Measurements from ENCODE around the gene FOXO6.
A peak's percentile ranks its signal among the peaks of the same experiment; 100 is the strongest.

Gene FOXO6

DNA sequence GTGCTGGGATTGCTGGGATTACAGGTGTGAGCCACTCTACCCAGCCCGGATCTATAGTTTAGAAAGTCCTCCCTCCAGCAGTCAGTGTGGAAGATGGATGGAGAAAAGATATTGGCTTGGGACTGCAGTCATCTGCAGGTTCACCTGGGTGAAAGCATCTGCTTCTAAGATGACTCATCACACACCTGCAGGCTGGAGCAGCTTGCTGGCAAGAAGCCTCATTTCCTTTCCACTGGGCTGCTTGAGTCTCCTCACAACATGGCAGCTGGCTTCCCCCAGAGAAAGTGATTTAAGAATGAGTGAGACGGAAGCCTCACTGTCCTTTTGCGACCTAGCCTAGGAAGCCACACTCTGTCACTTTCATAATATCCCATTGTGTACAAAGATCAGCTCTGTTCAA lies 50.0 kb downstream of the FOXO6 start:
- DNase-seq: no peak

DNA sequence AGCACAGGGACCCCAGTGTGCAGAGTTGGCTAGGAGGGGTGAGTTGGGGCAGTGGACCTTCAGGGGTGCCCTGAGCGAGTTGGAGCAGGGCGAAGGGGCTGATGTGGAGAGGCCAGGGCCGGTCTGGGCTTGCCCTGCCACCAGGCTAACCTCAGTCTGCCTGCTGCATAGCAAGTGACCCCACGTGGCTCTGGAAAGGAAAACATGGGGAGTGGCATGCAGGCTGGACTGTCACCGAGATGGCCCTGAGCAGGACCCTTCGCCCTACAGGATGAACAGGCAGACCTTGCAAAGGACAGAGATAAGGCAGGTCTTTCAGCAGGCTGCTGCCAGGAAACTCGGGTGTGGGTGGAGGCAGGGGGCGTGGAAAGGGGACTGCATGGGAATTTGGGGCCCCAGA lies 51.5 kb downstream of the FOXO6 start:
- DNase-seq: no peak

DNA sequence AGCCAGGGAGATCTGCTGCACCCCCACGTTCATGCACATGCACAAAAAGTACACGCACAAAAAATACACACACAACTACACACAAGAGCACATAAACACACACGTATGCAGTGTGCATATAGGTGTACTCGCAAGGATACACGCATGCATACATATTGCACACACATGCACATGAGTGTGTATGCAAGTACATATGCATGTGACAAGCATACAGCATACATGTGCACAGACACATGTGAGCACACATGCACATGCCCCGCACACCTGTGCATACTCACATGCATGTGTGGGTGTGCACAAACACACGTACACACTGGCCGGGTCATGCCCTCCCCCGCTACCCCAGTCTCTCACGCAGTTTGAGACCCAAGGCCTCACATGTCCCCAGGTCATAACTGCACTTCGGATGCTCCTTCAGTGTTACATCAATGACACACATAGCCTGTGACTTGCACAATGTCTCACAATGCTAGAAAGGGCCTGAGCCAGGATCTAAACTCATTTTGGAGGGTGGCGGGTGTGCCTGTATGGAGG lies 52.6 kb downstream of the FOXO6 start:
- DNase-seq: no peak

DNA sequence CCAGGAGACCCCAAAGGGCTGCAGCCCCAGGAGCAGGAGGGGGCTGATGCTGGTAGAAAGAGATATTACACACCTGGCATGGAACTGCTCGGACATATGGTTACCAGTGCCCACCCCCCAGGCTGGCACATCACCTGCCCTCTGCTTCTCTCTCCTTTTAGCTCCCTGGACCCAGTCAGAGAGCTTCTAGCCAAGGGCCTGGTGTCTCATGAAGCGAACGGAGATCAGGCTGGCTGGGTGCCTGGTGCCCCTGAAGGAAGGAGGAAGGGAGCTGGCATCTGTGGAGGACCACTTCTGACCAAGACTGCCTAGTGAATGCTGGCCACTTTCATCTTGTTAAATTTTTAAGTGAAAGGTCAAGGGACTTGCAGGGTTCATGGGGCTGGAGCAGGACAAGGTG lies 53.1 kb downstream of the FOXO6 start:
- DNase-seq: no peak

DNA sequence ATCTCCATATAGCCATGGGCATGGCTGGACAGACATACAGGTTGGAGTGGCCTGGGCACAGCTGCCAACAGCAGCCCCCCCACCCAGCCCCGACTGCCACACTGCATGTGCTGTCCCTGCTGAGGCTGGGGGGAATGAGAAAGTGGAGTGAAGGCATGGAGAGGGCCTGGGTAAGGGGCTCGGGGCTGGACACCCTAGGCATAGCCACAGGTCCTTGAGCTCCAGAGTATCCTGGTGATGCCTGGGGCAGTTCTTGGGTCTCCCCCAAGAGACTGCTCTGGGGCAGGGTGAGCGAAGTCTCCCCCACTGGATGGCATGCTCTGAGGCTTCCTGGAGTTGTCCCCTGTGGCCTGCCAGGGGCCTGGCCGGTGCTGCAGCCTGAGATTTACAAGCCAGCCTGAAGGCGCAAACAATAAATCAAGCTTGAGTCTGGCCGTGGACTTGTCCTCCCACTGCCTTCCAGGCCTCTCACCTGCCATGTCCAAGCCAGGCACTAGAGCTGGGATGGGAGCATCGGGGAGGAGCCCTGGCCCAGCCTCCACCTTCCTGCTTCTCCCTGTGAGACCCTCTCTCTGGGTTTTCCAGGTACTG lies 53.6 kb downstream of the FOXO6 start:
- DNase-seq: no peak

DNA sequence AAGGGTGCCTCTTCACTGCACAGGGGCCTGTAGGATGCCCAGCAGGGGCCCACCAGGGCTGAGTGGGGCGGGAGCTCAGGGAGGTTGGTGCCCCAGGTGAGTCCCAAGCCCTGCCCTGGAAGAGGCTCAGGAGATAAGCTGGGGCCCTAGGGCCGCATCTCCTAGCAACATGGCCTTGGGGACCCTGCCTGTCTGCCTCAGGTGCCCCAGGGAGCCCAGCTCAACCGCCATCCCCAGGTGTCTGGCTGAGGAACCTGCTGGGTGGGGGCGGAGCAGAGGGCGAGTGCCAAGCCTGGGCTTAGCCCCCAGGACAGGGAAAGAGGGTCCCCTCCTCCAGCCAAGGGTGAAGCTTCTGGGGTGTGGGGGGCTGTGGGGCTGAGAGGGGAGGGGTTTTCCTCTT lies 54.8 kb downstream of the FOXO6 start:
- no peak for DNase-seq

DNA sequence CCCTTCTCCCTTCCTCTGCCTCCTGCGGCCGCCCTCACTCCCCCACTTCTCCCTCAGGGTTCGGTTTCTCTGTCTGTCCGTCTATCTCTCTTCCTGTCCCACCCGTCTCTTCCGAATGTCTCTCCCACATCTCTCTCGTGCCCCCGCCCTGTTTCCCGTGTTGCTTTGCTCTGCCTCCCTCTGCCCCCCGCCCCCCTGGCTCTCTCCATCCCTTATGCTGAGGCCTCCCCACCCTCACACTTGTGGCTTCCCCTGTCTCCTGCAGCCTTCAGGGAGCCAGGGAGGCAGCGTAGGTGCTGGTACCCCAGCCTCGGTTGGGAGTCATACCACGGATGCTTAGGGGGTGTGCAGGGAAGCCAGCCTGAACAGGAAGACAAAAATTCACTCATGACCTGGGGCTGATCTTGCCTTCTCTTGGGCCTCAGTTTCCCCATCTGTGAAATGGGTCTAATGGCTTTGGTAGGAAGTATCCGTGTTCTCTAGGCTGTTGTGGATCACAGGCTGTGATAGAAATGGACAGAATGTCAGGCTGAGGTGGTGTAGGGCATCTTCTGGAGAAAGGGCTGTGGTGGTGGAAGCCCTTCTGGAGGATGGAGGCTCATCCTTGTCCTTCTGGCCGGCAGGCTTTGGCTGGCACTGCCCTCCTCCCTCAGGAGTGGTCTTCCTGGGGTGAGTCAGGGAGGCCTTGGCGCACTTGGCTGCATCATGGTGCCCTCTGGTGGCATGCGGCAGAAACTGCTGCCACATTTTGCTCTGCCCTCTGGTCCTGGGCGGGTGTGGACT lies 55.5 kb downstream of the FOXO6 start:
- peak; percentile 67 to 70 for DNase-seq

DNA sequence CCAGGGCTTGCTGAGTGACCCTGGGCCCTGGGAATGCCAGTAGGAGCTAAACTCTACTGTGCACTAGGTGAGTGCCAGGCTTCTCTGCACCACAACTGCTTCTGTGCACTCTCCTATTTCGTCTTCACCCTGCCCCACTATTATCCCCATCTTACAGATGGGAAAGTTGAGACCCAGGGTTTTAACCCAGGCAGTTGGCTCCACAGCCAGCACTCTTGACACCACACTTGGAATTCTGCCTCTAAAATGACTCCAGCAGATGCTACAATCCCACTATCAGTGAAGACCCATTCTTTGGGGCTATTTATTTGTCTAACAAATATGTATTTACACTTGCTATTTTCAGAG lies 56.1 kb downstream of the FOXO6 start:
- DNase-seq: no peak

DNA sequence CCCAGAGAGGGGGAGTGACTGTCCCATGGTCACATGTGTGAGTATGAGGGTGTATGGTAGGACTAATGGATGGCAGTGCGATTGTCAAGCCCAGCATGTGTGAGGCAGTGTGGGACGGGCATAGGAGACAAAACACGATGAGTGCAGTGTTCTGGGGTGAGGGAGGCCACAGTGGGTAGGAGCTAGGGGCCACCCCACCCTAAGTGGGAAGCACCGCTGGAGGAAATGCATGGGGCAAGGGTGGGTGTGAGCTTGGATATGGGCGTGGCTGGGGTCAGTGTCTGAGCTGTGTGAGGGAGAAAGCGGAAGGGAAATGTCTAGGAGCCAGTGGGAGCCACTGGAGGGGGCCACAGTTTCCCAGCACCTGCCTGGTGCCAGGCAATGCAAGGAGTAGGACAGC lies 56.5 kb downstream of the FOXO6 start:
- no peak for DNase-seq

DNA sequence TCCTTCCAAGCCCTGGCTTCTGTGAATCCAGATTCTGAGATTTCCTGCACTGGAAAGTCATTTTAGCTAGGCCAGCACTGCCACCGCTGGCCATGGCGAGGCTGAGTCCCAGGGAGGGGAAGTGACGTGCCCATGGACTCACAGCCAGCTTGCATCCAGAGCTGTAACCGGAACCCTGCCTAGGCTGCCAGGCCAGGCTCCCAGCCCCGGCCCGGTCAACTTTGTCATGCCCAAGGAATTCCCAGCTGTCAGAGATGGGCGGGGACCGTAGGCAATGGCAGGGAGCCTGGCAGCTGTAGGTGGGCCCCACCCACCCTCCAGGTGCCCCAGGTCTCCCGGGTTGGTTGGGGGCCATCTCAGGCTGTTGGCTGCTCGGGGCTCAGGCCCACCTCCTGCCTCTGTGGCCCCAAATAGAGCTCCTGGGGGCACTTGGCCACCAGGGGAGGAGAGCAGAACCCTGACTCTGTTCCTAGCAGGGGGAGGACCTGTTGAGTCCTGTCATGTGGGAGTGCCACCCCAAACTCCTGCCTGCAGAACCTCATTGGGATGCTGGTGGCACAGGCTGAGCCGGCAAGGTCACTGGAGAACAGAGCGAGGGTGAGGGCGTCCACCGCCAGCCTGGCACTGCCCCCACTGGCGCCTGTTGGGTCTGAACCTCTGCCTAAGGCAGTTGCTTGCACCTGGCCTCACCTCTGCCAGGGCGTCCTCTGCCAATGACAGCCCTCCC lies 57.8 kb downstream of the FOXO6 start:
- DNase-seq: no peak

DNA sequence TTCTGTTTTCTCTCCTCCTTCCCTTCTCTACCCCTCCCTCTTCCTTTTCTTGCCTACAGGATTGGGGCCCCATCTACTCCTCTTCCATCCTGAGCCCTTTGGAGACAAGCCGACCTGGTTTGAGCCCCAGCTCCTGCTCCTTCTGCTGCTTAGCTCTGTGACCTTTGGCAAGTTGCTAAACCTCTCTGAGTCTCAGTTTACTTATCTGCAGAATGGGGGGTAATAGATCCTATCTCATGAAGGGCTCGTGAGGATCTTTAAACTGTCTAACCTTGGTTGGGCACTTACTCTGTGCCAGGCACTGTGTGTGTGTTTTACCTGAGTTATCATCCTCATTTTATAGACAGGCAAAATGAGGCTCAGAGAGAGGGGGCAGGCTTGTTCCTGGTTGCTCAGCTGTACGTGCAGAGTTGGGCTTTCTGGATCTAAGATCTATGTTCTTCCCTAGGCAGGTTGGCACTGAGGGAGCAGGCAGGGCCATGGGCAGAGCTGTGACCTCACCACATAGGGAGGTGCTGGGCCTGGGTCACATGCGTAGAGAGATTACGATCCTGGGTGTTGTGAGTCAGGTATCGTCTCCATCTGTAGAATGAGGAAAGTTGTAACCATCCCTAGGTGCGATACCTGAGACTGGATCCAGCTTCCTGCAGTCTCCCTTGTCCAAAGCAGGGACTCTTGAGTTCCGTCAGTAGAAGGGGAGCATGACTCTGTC lies 58.5 kb downstream of the FOXO6 start:
- no peak for DNase-seq

DNA sequence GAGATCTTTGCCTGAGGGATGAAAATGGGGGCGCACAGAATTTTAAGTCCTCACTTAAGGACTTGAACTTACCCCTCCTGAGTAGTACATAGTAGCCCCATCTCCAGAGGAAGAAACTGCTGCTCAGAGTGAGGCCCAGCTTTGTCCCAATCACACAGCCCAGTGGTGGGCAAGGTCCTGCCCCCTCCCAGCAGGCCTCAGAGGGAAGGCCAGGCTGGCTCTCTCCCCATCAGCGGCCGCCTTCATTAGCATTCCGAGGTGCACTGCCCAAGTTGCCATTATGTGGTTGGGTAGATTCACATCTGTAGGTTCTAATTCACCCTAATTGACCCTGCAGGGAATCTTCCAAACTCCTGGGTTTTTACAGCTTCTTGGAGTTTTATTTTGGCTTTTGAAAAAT lies 59.1 kb downstream of the FOXO6 start:
- DNase-seq: no peak

DNA sequence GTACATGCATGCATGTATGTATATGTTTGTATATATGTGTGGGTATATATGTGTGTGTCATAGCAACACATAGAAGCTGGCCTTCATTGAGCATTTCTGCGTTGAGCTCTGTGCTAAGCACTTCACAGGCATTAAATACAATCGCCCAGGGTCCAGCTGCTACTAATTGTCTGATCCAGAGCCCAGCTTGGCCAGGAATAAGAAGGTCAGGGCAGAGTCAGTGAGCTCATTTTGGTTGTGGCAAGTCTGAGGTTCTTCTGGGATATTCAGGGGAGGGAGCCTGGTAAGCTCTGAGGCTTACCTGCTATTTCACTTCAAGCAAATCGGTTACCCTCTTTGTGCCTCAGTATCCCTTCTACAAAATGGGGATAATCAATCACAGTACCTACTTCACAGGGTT lies 59.6 kb downstream of the FOXO6 start:
- DNase-seq: no peak

DNA sequence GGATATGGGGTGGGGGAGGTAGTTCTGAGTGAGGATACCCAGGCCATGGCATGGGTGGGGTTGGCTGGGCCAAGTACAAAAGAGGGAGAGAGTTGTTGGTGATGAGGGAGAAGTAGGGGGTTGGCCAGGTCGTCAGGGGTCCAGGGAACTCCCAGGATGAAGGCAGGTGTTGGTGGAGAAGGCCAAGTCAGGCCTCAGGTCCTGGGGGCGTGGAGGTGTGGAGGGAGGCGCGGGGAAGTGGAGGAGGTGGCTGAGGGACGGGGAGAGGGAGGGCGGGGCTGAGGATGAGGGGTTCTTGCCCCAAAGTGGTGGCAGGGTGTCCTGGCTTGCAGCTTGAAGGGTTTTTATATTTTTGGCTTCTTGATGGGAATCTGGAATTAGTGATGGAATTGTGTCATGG lies 61.1 kb downstream of the FOXO6 start:
- no peak for DNase-seq

DNA sequence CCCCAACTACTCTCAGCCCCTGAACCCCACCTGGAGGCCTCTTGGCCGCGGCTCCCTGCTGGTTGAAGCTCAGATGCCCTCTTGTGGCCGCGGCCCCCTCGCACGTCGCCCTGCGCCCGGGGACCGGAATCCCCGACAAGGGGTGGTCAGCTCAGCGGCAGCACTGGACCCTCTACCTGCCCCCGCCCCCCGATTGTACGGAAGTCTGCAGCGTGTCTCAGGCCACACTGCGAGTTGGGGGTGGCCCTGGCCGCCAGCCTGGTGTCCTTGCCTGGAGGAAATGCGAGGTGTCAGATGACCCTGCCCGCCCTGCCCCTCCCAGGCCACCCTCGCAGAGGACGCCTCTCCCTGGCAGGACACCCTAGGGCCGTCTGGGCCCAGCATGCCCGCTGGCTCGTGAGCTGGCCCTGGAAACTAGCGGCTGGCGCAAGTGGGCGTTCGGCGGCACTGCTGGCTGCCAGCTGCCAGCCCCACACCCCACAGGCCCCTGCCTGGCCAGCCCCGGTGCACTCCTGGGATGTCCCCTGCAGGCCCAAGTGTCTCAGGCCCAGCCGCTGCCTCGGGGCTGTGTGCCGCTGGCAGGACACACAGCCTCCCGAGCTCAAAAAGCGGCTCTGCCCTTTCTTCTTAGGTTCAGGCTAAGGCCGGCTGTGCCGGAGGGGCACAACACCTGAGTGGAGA lies 62.4 kb downstream of the FOXO6 start:
- no peak for DNase-seq

DNA sequence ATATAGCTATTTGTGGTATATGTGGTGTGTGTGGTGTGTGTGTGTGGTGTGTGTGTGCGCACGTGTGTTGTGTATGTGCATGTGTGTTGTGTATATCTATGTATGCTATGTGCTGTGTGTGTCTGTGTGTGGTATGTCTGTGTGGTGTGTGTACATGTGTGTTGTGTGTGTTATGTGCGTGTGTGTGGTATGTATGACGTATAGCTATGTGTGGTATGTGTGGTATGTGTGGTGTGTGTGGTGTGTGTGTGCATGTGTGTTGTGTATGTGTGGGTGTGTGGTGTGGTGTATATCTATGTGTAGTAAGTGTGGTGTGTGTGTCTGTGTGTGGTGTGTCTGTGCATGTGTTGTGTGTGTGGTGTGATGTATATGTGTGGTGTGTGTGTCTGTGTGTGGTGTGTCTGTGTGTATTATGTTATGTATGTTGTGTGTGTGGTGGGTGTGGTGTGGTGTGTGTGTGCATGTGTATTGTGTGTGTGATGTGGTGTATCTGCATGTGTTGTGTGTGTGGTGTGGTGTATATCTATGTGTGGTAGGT lies 63.4 kb downstream of the FOXO6 start:
- no peak for DNase-seq

DNA sequence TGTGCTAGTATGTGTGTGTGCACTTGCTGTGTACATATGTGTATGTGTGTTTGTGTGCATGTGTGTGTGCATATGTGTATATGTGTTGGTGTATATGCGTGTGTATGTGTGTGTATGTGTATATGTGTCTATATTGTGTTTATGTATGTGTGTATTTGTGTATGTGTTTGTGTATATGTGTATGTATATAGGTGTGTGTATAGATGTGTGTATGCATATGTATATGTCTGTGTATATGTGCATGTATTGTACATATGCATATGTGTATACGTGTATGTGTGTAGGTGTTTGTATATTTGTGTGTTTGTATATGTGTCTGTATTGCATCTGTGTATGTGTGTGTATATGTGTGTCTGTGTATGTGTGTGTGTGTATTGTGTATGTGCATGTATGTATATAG lies 64.1 kb downstream of the FOXO6 start:
- DNase-seq: no peak

DNA sequence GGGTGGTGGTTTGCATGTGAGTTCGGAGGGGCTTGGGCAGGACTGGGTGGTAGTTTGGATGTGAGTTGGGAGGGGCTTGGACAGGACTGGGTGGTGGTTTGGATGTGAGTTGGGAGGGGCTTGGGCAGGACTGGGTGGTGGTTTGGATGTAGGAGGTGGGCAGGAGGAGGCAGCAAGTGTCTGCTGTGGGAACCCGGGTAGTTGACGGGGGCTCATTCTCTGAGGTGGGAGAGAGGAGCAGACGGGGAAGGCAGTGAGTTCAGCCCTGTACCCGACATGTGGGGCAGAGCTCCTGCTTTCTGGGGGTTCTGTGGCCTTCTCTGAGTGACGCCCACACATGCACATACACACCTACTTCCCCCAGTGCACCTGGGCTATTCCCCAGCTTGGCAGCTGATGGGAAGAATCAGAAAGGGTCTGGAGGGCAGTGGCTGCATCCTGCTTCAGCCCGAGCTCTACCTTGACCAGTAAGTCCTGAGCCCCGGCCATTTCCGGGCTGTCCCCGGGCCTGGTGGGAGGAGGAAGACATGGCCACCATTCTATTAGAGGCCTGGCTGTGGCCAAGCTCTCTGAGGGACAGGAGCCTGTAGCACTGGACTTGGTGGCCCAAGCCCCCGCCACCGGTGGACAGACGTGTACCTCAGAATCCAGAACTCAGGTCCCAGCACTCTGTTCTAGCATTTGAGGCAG lies 65.1 kb downstream of the FOXO6 start:
- no peak for DNase-seq

DNA sequence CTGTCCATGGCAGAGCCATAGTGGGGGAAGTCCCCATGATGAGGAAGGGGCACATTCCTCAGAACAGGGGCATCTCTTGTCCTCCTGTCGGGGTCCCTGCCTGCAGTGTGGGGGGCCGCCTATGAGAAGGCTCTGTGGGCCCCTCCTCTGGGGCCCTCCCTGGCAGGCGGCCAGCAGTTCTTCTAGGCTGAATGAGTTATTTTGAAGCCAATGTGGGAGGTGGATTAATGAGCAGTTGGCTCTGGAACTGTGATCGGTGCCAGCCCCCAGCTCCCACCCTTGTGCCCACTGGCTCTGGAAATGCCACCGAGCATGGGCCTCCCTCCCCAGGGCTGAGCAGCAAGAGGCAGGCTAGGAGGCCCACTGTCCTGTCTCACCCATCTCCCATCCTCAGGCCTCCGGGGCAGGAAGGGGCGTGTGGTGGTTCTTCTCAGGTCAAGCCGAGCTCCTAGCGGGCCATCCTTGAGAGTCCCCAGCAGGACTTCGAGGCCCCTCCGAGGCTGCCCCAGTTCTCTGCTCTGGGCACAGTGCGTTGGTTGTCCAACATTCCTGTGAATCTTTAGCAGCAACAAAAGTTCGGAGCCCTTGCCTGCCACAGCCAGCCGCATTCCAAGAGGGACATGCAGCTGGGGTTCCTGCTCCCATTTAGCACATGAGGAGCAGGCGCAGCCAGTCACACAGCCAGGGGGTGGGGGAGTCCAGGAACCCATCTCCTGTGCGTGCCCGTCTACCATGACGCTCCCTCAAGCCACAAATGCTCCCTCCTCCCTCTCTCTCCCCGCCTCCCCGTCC lies 66.1 kb downstream of the FOXO6 start:
- no peak for DNase-seq

DNA sequence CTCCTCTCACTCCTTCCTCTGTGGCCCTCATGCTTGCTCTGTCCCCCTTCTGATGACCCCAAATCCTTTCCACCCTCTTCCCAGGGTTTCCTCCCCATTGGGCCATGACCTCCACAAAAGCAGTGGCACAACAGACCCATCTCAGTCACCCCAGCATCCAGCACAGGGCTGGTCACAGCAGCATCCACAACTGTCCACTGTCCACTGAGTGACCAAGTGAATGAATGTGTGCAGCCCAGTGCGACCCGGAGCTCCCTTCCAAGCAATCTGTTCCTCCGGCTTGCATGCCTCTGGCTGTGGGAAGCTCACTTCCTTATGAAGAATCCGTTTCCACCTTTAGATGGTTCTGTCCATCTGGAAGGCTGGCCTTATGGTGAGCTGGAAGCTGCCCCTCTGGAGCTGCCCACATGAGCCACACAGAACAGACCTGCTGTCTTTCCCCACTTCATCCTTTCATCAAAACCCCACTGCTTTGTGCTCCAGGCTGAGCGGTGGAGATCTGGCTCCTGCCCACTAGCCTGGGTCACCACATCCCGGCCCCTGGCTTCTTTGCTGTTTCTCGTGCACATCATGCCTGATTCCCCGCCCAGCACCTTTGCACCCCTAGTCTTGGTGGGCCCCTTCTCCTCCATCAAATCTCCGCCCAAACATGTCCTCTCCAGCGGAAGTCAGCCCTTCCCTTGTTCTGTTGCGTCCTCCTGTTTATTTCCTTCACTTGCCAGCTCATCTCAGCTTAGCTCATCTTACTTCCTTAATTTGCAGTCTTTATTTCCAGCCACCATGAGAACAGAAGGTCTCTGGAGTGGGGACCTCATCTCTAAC lies 66.9 kb downstream of the FOXO6 start:
- DNase-seq: no peak
